HepG2 (cell line): ENCODE measurements around the gene GAL3ST3. TPM values are rescaled to one million over a fixed set of nuclear protein-coding genes. Genes with fewer than 3 reads are reported as not detected.
A peak's percentile ranks its signal among the peaks of the same experiment; 100 is the strongest.

ENCODE experiments used
- DNMT1 ChIP-seq: sonication (generic); formaldehyde crosslinking; IDR thresholded peaks from 2 replicates; pipeline ENCODE4 v1.5.1; 2020; ENCODE audit warnings: mild to moderate bottlenecking, missing genetic modification reagents
- HDAC1 ChIP-seq: sonication (generic); formaldehyde crosslinking; IDR thresholded peaks from 2 replicates; pipeline ENCODE4 v1.5.1; 2020; ENCODE audit warnings: mild to moderate bottlenecking, missing genetic modification reagents
- HNRNPL ChIP-seq: fragments of 200-400 bp; formaldehyde crosslinking; IDR thresholded peaks from 2 replicates; pipeline ENCODE4 v1.6.1; 2017; ENCODE audit warnings: mild to moderate bottlenecking, low read depth, low read length
- NONO ChIP-seq, 2 experiments: fragments of 450-650 bp in 1 of 2; sonication (generic) in 1 of 2; formaldehyde crosslinking in 1 of 2; IDR thresholded peaks in 1 of 2; conservative IDR thresholded peaks in 1 of 2; 2 replicates each; pipeline versions ENCODE4 v1.6.1 to v1.8.0; 2017 to 2022; ENCODE audit warnings: mild to moderate bottlenecking in 1 of 2, missing genetic modification reagents in 1 of 2, moderate library complexity in 1 of 2
- XRCC5 ChIP-seq: fragments of 200-400 bp; formaldehyde crosslinking; optimal IDR thresholded peaks from 2 replicates; pipeline ENCODE3; 2017; ENCODE audit warnings: mild to moderate bottlenecking, low read length
- ZBTB8A ChIP-seq: sonication (generic); formaldehyde crosslinking; IDR thresholded peaks from 2 replicates; pipeline ENCODE4 v1.4.0; 2020; ENCODE audit warnings: mild to moderate bottlenecking, low read depth, missing genetic modification reagents, borderline replicate concordance
- ZNF354B ChIP-seq: sonication (generic); formaldehyde crosslinking; IDR thresholded peaks from 2 replicates; pipeline ENCODE4 v1.8.0; 2022; ENCODE audit warnings: mild to moderate bottlenecking, missing genetic modification reagents
- ZNF543 ChIP-seq: sonication (generic); formaldehyde crosslinking; IDR thresholded peaks from 2 replicates; pipeline ENCODE4 v1.4.0; 2020; ENCODE audit warnings: mild to moderate bottlenecking, missing genetic modification reagents
- polyA plus RNA-seq, 8 experiments: library from polyadenylated mRNA; depleted of rRNA in 3 of 8; stranded (reverse) in 7 of 8; unstranded in 1 of 8; fragments of >200 nt; fragmentation: Illumina TruSeq in 4 of 8; extraction: Trizol in 4 of 8; gene quantifications; 2 replicates each; pipeline versions ENCODE4 v1.2.1 to v1.2.3, GENCODE V29; 2011 to 2016; ENCODE audit warnings: low read depth in 4 of 8, missing spikeins in 1 of 8, mixed read lengths in 1 of 8; ENCODE audit not compliant: insufficient read depth in 1 of 8
- total RNA-seq, 5 experiments: library from RNA; depleted of rRNA; stranded (reverse); fragments of >200 nt; fragmentation: Illumina TruSeq; extraction: Trizol; gene quantifications; 2 replicates each; pipeline ENCODE4 v1.2.3, GENCODE V29; 2016; ENCODE audit warnings: low read depth in 1 of 5
- TF ChIP-seq, protein P1 (sequence below): sonication (generic); formaldehyde crosslinking; conservative IDR thresholded peaks from 2 replicates; pipeline ENCODE4 v1.8.0; 2022; ENCODE audit warnings: mild to moderate bottlenecking, moderate library complexity, missing genetic modification reagents
- TF ChIP-seq, protein P2 (sequence below): sonication (generic); formaldehyde crosslinking; IDR thresholded peaks from 2 replicates; pipeline ENCODE4 v1.5.1; 2020; ENCODE audit warnings: mild to moderate bottlenecking, moderate library complexity, missing genetic modification reagents

Gene GAL3ST3
- total and polyA plus RNA-seq, 2 of the 13 experiments (the other 11 are each of a cell fraction or from before 2014, with no cell fraction given) = not detected

DNA sequence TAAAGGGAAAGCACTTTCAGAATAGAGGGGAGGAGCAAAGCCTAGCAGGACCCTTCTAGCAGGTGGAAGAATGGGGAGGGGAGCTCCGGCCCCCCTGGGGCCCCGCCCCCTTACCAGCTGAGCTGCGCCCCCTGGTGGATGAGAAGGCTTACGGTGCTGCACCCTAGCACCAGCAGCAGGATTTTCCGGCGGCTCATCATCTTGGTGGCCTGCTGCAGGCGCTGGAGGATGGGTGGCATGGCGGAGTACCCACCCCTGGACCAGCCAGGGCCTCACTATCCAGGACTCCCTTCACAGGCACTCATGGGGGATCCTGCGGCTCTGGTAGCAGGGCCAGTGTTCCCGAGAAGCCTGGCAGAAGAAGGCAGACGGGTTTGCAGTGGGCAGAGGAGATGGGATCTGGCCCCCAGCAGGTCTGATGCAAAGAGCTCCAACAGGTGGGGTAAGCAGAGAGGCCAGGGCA lies 3.8 kb downstream of the GAL3ST3 start (continued):
- 0 out of 2 replicates have a peak, but pooled peaks have one; percentile 63 for TF ChIP-seq HNRNPL
- TF ChIP-seq XRCC5 = peak; percentile 96
- no peak for TF ChIP-seq ZBTB8A (CRISPR knock-in tag)
- no peak for TF ChIP-seq NONO (IDR thresholded peaks at IDR 0.05)
- TF ChIP-seq NONO (CRISPR knock-in tag; conservative IDR thresholded peaks at IDR 0.05) = 0 out of 2 replicates have a peak, but pooled peaks have one; percentile 16
- TF ChIP-seq ZNF543 (CRISPR knock-in tag) = no peak
- TF ChIP-seq, protein P1, sequence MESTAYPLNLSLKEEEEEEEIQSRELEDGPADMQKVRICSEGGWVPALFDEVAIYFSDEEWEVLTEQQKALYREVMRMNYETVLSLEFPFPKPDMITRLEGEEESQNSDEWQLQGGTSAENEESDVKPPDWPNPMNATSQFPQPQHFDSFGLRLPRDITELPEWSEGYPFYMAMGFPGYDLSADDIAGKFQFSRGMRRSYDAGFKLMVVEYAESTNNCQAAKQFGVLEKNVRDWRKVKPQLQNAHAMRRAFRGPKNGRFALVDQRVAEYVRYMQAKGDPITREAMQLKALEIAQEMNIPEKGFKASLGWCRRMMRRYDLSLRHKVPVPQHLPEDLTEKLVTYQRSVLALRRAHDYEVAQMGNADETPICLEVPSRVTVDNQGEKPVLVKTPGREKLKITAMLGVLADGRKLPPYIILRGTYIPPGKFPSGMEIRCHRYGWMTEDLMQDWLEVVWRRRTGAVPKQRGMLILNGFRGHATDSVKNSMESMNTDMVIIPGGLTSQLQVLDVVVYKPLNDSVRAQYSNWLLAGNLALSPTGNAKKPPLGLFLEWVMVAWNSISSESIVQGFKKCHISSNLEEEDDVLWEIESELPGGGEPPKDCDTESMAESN (CRISPR knock-in tag) = 0 out of 2 replicates have a peak, but pooled peaks have one; percentile 49
- no peak for TF ChIP-seq HDAC1 (CRISPR knock-in tag)
- TF ChIP-seq ZNF354B = no peak
- TF ChIP-seq DNMT1 (CRISPR knock-in tag) = no peak
- TF ChIP-seq, protein P2, sequence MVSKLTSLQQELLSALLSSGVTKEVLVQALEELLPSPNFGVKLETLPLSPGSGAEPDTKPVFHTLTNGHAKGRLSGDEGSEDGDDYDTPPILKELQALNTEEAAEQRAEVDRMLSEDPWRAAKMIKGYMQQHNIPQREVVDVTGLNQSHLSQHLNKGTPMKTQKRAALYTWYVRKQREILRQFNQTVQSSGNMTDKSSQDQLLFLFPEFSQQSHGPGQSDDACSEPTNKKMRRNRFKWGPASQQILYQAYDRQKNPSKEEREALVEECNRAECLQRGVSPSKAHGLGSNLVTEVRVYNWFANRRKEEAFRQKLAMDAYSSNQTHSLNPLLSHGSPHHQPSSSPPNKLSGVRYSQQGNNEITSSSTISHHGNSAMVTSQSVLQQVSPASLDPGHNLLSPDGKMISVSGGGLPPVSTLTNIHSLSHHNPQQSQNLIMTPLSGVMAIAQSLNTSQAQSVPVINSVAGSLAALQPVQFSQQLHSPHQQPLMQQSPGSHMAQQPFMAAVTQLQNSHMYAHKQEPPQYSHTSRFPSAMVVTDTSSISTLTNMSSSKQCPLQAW (CRISPR knock-in tag) = no peak
